Gastroesophageal sphincter (tissue), 4 donors: ENCODE data around the gene PRPSAP1. TPM values are rescaled to one million over a fixed set of nuclear protein-coding genes. Genes with fewer than 3 reads are reported as not detected.

Source experiments
- ATAC-seq: fragments of 150-250 bp; one replicate; pipeline ENCODE4 v1.9.1; 2016; ENCODE audit warnings: mild to moderate bottlenecking, moderate library complexity
- H3K27ac ChIP-seq, 4 donors: fragments of 200-600 bp; sonication (generic) in 3 of 4; 1 replicate in 3 of 4; 2 replicates in 1 of 4; pipeline ENCODE4 v1.5.1; 2016 to 2019
- H3K27me3 ChIP-seq: fragments of 200-600 bp; sonication (generic); one replicate; pipeline ENCODE4 v1.5.1; 2019
- H3K36me3 ChIP-seq, 2 donors: fragments of 200-600 bp; sonication (generic); one replicate each; pipeline ENCODE4 v1.5.1; 2019; ENCODE audit warnings: control low read depth in 1 of 2
- H3K4me1 ChIP-seq, 3 donors: fragments of 200-600 bp; sonication (generic); 1 replicate in 2 of 3; 2 replicates in 1 of 3; pipeline ENCODE4 v1.5.1; 2016 to 2019; ENCODE audit warnings: control low read depth in 2 of 3
- H3K4me3 ChIP-seq, 2 donors: fragments of 200-600 bp; sonication (generic); one replicate each; pipeline ENCODE4 v1.5.1; 2019; ENCODE audit warnings: mild to moderate bottlenecking in 1 of 2, moderate library complexity in 1 of 2
- H3K9me3 ChIP-seq, 3 donors: fragments of 200-600 bp; sonication (generic); one replicate each; pipeline ENCODE4 v1.5.1; 2017 to 2019; ENCODE audit warnings: control low read depth in 2 of 3
- CTCF ChIP-seq, 4 experiments: fragments of 200-600 bp in 2 of 4; fragments of 450-650 bp in 2 of 4; sonication (generic) in 1 of 4; IDR thresholded peaks; one replicate each; pipeline ENCODE4 v1.5.1; 2017 to 2019; ENCODE audit warnings: antibody characterized with exemption in 4 of 4, mild to moderate bottlenecking in 2 of 4, moderate library complexity in 2 of 4
- EP300 ChIP-seq: sonication (generic); formaldehyde crosslinking; IDR thresholded peaks from one replicate; pipeline ENCODE4 v1.6.1; 2017; ENCODE audit warnings: antibody characterized with exemption, mild to moderate bottlenecking
- POLR2A ChIP-seq, 2 donors: fragments of 450-650 bp; IDR thresholded peaks; one replicate each; pipeline ENCODE4 v1.6.1; 2017; ENCODE audit warnings: antibody characterized with exemption in 2 of 2, mild to moderate bottlenecking in 2 of 2, moderate library complexity in 1 of 2
- POLR2AphosphoS5 ChIP-seq: sonication (generic); formaldehyde crosslinking; IDR thresholded peaks from one replicate; pipeline ENCODE4 v1.6.1; 2017; ENCODE audit warnings: antibody characterized with exemption
- WGBS, 2 donors: methylation state at CpG; one replicate each; pipeline ENCODE4 v1.1.5; 2018; ENCODE audit warnings: low coverage in 1 of 2; 5-methylcytosine and 5-hydroxymethylcytosine counted together
- total RNA-seq, 4 donors: library from RNA; depleted of rRNA; stranded (reverse); fragments of >200 nt; gene quantifications; one replicate each; pipeline ENCODE4 v1.1.0, GENCODE V29; 2016

The PRPSAP1 gene
- total RNA-seq, 4 donors from 2014 or later: 44.7 to 48.5 (median 46.6) TPM

DNA sequence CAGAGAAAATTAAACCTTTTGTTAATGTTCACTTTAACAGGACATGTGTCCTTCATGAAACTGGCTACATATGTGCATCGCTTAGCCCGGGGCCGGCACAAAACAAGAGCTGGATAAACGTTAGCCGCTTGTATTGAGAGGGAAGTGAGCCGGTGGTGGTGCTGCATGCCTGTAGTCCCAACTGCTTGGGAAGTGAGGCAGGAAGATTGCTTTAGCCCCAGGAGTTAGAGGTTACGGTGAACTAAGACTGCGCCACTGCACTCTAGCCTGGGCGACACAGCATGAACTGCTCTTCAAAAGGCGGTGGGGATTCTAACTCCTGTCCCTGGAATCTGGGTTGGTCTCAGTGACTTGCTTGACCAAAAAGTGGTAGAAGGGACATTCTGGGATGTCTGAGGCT lies 15.7 kb upstream of the PRPSAP1 start:
- peak overlapping the region in 1 of 4 donors; percentile 30 for H3K27ac ChIP-seq
- H3K4me1 ChIP-seq: peaks cover 0 to 18% (median 0%) of the 10 kb centered on the region in 3 donors
- 50 to 59% methylated on average over 3 to 9 of the region's 10 CpGs for WGBS, 2 donors

GRCh38 chr17:76368545-76368944 lies 14.8 kb upstream of the PRPSAP1 start:
- Histone ChIP-seq H3K4me3 (no peak overlapping the region), H3K9me3 (no peaks in the 10 kb centered on the region), H3K27me3 (no peaks in the 10 kb centered on the region), H3K4me1 (peaks cover 0 to 18% (median 0%) of the 10 kb centered on the region in 3 donors), H3K27ac (no peak overlapping the region), H3K36me3 (no peaks in the 10 kb centered on the region)
- no peak for ATAC-seq
- TF ChIP-seq POLR2AphosphoS5 (no peak), EP300 (no peak), CTCF (IDR thresholded peaks at IDR 0.05) (no peak), POLR2A (IDR thresholded peaks at IDR 0.05) (no peak)
- 84% methylated on average over 5 of the region's 11 CpGs; no CpG with 5 or more reads in 1 of the 2 donors for WGBS, 2 donors

More for the DNA sequence above, 15.7 kb upstream of the PRPSAP1 start:
- no peaks in the 10 kb centered on the region for H3K27me3 ChIP-seq
- H3K36me3 ChIP-seq: no peaks in the 10 kb centered on the region
- H3K4me3 ChIP-seq: no peak overlapping the region
- ATAC-seq: no peak
- H3K9me3 ChIP-seq: no peaks in the 10 kb centered on the region
- TF ChIP-seq EP300 (no peak), POLR2AphosphoS5 (no peak), POLR2A (IDR thresholded peaks at IDR 0.05) (no peak), CTCF (IDR thresholded peaks at IDR 0.05) (no peak)

DNA sequence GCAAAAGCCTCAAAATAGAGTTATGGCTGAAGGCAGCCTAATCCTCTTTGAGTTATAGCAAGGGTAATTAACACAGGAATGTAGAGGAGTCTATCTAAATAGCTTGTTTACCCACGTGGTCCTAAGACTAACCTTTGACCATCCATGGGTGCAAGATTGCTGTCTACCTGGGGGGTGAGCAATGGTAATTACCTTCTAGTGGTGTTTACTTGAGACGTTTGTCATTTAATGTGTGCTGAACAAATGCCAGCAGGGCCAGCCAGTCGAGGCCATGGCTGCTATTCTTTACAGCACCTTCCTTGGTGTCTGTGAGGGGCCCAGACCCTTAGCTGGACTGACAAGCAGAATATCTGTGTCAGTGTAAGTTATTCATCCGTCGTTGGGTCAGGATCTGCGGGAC lies 13.9 kb upstream of the PRPSAP1 start:
- Histone ChIP-seq H3K27ac (no peak overlapping the region), H3K9me3 (no peaks in the 10 kb centered on the region), H3K4me3 (no peak overlapping the region), H3K27me3 (no peaks in the 10 kb centered on the region), H3K4me1 (peaks cover 0 to 21% (median 1%) of the 10 kb centered on the region in 3 donors), H3K36me3 (no peaks in the 10 kb centered on the region)
- ATAC-seq: no peak
- WGBS, 2 donors: 59% methylated on average over 3 of the region's 6 CpGs; no CpG with 5 or more reads in 1 of the 2 donors
- TF ChIP-seq POLR2AphosphoS5: no peak
- TF ChIP-seq POLR2A (IDR thresholded peaks at IDR 0.05): no peak

GRCh38 chr17:76366247-76366646 lies 12.5 kb upstream of the PRPSAP1 start:
- no peaks in the 10 kb centered on the region for H3K9me3 ChIP-seq
- H3K4me1 ChIP-seq: peaks cover 0 to 34% (median 9%) of the 10 kb centered on the region in 3 donors
- 73% methylated on average over 2 of the region's 3 CpGs; no CpG with 5 or more reads in 1 of the 2 donors for WGBS, 2 donors
- H3K27me3 ChIP-seq: no peaks in the 10 kb centered on the region
- no peaks in the 10 kb centered on the region for H3K36me3 ChIP-seq
- no peak overlapping the region for H3K27ac ChIP-seq
- ATAC-seq: no peak
- no peak overlapping the region for H3K4me3 ChIP-seq
- TF ChIP-seq CTCF (IDR thresholded peaks at IDR 0.05) (no peak), POLR2AphosphoS5 (no peak), POLR2A (IDR thresholded peaks at IDR 0.05) (no peak), EP300 (no peak)

DNA sequence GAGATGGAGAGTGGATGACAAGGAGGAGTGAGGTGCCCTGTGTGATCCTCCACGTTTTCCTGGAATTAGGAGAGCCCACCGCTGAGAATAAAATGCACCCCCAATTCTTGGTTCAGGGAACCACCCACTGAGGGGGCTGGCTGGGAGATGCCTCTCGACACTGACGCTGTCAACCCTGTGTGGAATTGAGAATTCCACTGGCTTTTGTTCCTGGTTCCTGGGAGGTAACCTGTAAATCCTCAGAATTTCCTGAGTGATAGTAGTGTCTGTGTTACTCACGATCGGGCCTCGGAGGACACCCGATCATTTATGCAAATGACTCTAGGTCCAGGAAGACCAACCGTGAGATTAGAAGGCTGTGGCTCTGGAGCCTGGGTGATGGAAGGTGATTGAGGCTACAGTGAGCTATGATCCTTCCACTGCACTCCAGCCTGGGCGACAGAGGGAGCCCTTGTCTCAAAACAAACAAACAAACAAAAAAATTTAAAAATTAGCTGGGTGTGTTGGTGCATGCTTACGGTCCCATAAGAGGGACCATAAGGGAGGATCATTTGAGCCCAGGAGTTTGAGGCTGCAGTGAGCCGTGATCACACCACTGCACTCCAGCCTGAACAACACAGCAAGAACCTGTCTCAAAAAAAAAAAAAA lies 11.7 kb upstream of the PRPSAP1 start:
- ATAC-seq: no peak
- WGBS, 2 donors: 63 to 100% methylated on average over 1 to 12 of the region's 12 CpGs

More for the DNA sequence above, 11.7 kb upstream of the PRPSAP1 start:
- no peaks in the 10 kb centered on the region for H3K27me3 ChIP-seq
- no peaks in the 10 kb centered on the region for H3K36me3 ChIP-seq
- H3K4me3 ChIP-seq: no peak overlapping the region
- peaks cover 0 to 35% (median 9%) of the 10 kb centered on the region in 3 donors for H3K4me1 ChIP-seq
- no peaks in the 10 kb centered on the region for H3K9me3 ChIP-seq
- TF ChIP-seq CTCF (IDR thresholded peaks at IDR 0.05) (no peak), POLR2AphosphoS5 (no peak)
- H3K27ac ChIP-seq: no peak overlapping the region
